Liver (tissue), 9 donors: ENCODE results near the gene LATS2. TPM values are rescaled to one million over a fixed set of nuclear protein-coding genes. Genes with fewer than 3 reads are reported as not detected.
"Not testable (repeated sequence)": the region's sequence is repeated elsewhere in the genome, so short reads cannot be mapped to it uniquely, and the experiment has no call there.

ENCODE experiments used
- DNase-seq: peaks from one replicate; pipeline ENCODE4 v3.0.0-alpha.2; 2017; ENCODE audit warnings: low spot score
- H3K27ac ChIP-seq, 2 donors: one replicate each; pipeline ENCODE4 v1.7.0; 2013; ENCODE audit warnings: inconsistent platforms in 2 of 2, low read length in 2 of 2, control low read depth in 1 of 2, low read depth in 1 of 2, mild to moderate bottlenecking in 1 of 2
- H3K27me3 ChIP-seq, 4 donors: one replicate each; pipeline versions ENCODE4 v1.6.1 to v1.7.0; 2013; ENCODE audit warnings: low read length in 3 of 4, inconsistent platforms in 1 of 4, mild to moderate bottlenecking in 1 of 4, moderate library complexity in 1 of 4; ENCODE audit not compliant: control insufficient read depth in 4 of 4, insufficient read depth in 4 of 4
- H3K36me3 ChIP-seq, 4 donors: one replicate each; pipeline versions ENCODE4 v1.6.1 to v1.7.0; 2013; ENCODE audit warnings: low read length in 3 of 4, mild to moderate bottlenecking in 3 of 4, low read depth in 1 of 4, moderate library complexity in 1 of 4; ENCODE audit not compliant: control insufficient read depth in 4 of 4, insufficient read depth in 3 of 4
- H3K4me1 ChIP-seq, 4 donors: one replicate each; pipeline versions ENCODE4 v1.6.1 to v1.7.0; 2013; ENCODE audit warnings: low read length in 3 of 4, mild to moderate bottlenecking in 3 of 4, moderate library complexity in 1 of 4; ENCODE audit not compliant: control insufficient read depth in 4 of 4, insufficient read depth in 4 of 4
- H3K4me3 ChIP-seq, 3 donors: one replicate each; pipeline versions ENCODE4 v1.6.1 to v1.7.0; 2013; ENCODE audit warnings: low read length in 3 of 3, control low read depth in 1 of 3, low read depth in 1 of 3, mild to moderate bottlenecking in 1 of 3
- H3K9ac ChIP-seq, 2 donors: one replicate each; pipeline ENCODE4 v1.7.0; 2013; ENCODE audit warnings: low read length in 2 of 2, mild to moderate bottlenecking in 2 of 2, moderate library complexity in 2 of 2, control low read depth in 1 of 2, low read depth in 1 of 2
- H3K9me3 ChIP-seq, 4 donors: one replicate each; pipeline versions ENCODE4 v1.6.1 to v1.7.0; 2013; ENCODE audit warnings: low read length in 3 of 4; ENCODE audit not compliant: control insufficient read depth in 4 of 4
- CTCF ChIP-seq: fragments of 150-350 bp; IDR thresholded peaks from 2 replicates; pipeline ENCODE4 v1.5.1; 2017; ENCODE audit warnings: improper control_type of control experiment, low read depth, low read length; ENCODE audit not compliant: missing input control
- EGR1 ChIP-seq, 2 donors: IDR thresholded peaks; 2 replicates each; pipeline ENCODE4 v1.6.1; 2016 to 2018; ENCODE audit warnings: antibody characterized with exemption in 2 of 2, low read depth in 2 of 2
- FOXA1 ChIP-seq: IDR thresholded peaks from 2 replicates; pipeline ENCODE4 v1.6.1; 2016; ENCODE audit warnings: antibody characterized with exemption
- FOXA2 ChIP-seq: IDR thresholded peaks from 2 replicates; pipeline ENCODE4 v1.6.1; 2016; ENCODE audit warnings: antibody characterized with exemption
- GABPA ChIP-seq, 2 donors: IDR thresholded peaks in 1 of 2; conservative IDR thresholded peaks in 1 of 2; 2 replicates each; pipeline ENCODE4 v1.6.1; 2016; ENCODE audit warnings: antibody characterized with exemption in 2 of 2, mild to moderate bottlenecking in 1 of 2, moderate library complexity in 1 of 2
- HNF4A ChIP-seq, 2 donors: conservative IDR thresholded peaks; 2 replicates each; pipeline ENCODE4 v1.6.1; 2016; ENCODE audit warnings: antibody characterized with exemption in 2 of 2, mild to moderate bottlenecking in 2 of 2
- HNF4G ChIP-seq: IDR thresholded peaks from 2 replicates; pipeline ENCODE4 v1.6.1; 2016; ENCODE audit warnings: antibody characterized with exemption
- JUND ChIP-seq, 2 donors: IDR thresholded peaks; 2 replicates each; pipeline ENCODE4 v1.6.1; 2016; ENCODE audit warnings: antibody characterized with exemption in 2 of 2
- NR2F2 ChIP-seq: IDR thresholded peaks from 2 replicates; pipeline ENCODE4 v1.6.1; 2016; ENCODE audit warnings: antibody characterized with exemption
- RAD21 ChIP-seq, 2 donors: IDR thresholded peaks; 2 replicates each; pipeline ENCODE4 v1.6.1; 2016; ENCODE audit warnings: antibody characterized with exemption in 2 of 2, mild to moderate bottlenecking in 2 of 2
- RXRA ChIP-seq, 2 donors: IDR thresholded peaks; 2 replicates each; pipeline ENCODE4 v1.6.1; 2017 to 2018; ENCODE audit warnings: antibody characterized with exemption in 2 of 2, mild to moderate bottlenecking in 1 of 2
- SP1 ChIP-seq: IDR thresholded peaks from 2 replicates; pipeline ENCODE4 v1.6.1; 2018; ENCODE audit warnings: antibody characterized with exemption, mild to moderate bottlenecking
- TAF1 ChIP-seq: conservative IDR thresholded peaks from 2 replicates; pipeline ENCODE4 v1.6.1; 2016; ENCODE audit warnings: antibody characterized with exemption, mild to moderate bottlenecking
- YY1 ChIP-seq: IDR thresholded peaks from 2 replicates; pipeline ENCODE4 v1.6.1; 2016; ENCODE audit warnings: antibody characterized with exemption, mild to moderate bottlenecking
- WGBS: extraction: QIAGEN DNeasy Blood & Tissue Kit; methylation state at CpG from one replicate; pipeline ENCODE4 v1.1.7; 2013; 5-methylcytosine and 5-hydroxymethylcytosine counted together
- polyA plus RNA-seq, 2 donors: library from polyadenylated mRNA; stranded (reverse) in 1 of 2; unstranded in 1 of 2; fragments of 200-250 nt in 1 of 2; fragments of >200 nt in 1 of 2; fragmentation: Nextera tagmentation in 1 of 2; extraction: Ambion mirVana in 1 of 2; gene quantifications; one replicate each; pipeline versions ENCODE4 v1.2.1 to v1.2.3, GENCODE V29; 2013 to 2015
- total RNA-seq, 2 donors: library from RNA; depleted of rRNA; stranded (reverse); fragments of >200 nt; gene quantifications; one replicate each; pipeline ENCODE4 v1.2.3, GENCODE V29; 2014
- TF ChIP-seq, protein P1 (sequence below): IDR thresholded peaks from 2 replicates; pipeline ENCODE4 v1.6.1; 2016; ENCODE audit warnings: antibody characterized with exemption
- TF ChIP-seq, protein P2 (sequence below): IDR thresholded peaks from 2 replicates; pipeline ENCODE4 v1.6.1; 2016; ENCODE audit warnings: antibody characterized with exemption
- TF ChIP-seq, protein P3 (sequence below): IDR thresholded peaks from 2 replicates; pipeline ENCODE4 v1.6.1; 2016; ENCODE audit warnings: antibody characterized with exemption
- donor health status: healthy.
- donor health status: healthy.
- donor health status: healthy.
- donor health status: healthy.
- donor health status: healthy.

LATS2 gene
- total and polyA plus RNA-seq, 4 donors, result 1.6 to 7.0 (median 4.4) TPM

GRCh38 chr13:21053231-21053630 lies 8.2 kb downstream of the LATS2 start:
- Histone ChIP-seq H3K4me1 (peaks cover 0 to 13% (median 3%) of the 10 kb centered on the region in 4 donors), H3K36me3 (no peaks in the 10 kb centered on the region), H3K4me3 (no peak overlapping the region), H3K27me3 (no peaks in the 10 kb centered on the region), H3K9ac (no peak overlapping the region), H3K27ac (no peak overlapping the region), H3K9me3 (no peaks in the 10 kb centered on the region)
- no peak for TF ChIP-seq SP1
- no peak for TF ChIP-seq TAF1
- no peak for DNase-seq
- WGBS, result 82% methylated on average over 5 of the region's 5 CpGs

- Histone ChIP-seq H3K9me3 (no peaks in the 10 kb centered on the region), H3K27me3 (no peaks in the 10 kb centered on the region), H3K36me3 (no peaks in the 10 kb centered on the region), H3K27ac (no peak overlapping the region), H3K4me1 (peaks cover 0 to 13% (median 4%) of the 10 kb centered on the region in 4 donors), H3K9ac (no peak overlapping the region), H3K4me3 (no peak overlapping the region)
- no peak for DNase-seq
- TF ChIP-seq RAD21 (IDR thresholded peaks at IDR 0.05) (no peak), JUND (IDR thresholded peaks at IDR 0.05) (no peak), YY1 (no peak)
- TF ChIP-seq, protein P1, sequence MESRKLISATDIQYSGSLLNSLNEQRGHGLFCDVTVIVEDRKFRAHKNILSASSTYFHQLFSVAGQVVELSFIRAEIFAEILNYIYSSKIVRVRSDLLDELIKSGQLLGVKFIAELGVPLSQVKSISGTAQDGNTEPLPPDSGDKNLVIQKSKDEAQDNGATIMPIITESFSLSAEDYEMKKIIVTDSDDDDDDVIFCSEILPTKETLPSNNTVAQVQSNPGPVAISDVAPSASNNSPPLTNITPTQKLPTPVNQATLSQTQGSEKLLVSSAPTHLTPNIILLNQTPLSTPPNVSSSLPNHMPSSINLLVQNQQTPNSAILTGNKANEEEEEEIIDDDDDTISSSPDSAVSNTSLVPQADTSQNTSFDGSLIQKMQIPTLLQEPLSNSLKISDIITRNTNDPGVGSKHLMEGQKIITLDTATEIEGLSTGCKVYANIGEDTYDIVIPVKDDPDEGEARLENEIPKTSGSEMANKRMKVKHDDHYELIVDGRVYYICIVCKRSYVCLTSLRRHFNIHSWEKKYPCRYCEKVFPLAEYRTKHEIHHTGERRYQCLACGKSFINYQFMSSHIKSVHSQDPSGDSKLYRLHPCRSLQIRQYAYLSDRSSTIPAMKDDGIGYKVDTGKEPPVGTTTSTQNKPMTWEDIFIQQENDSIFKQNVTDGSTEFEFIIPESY, result no peak
- WGBS, result 94% methylated on average over 3 of the region's 3 CpGs
Observed at GRCh38 chr13:21051675-21052074, 9.7 kb downstream of the LATS2 start.

GRCh38 chr13:21050288-21051197 lies 10.8 kb downstream of the LATS2 start:
- no peak overlapping the region for H3K27ac ChIP-seq
- peaks cover 0 to 7% (median 4%) of the 10 kb centered on the region in 4 donors for H3K4me1 ChIP-seq
- DNase-seq, result no peak
- no peak overlapping the region for H3K9ac ChIP-seq
- TF ChIP-seq, protein P1, result no peak
- no peak for TF ChIP-seq RAD21 (IDR thresholded peaks at IDR 0.05)
- TF ChIP-seq FOXA2, result no peak
- no peak for TF ChIP-seq SP1
- no peak for TF ChIP-seq CTCF
- TF ChIP-seq YY1, result no peak
- TF ChIP-seq FOXA1, result no peak
- TF ChIP-seq, protein P2, sequence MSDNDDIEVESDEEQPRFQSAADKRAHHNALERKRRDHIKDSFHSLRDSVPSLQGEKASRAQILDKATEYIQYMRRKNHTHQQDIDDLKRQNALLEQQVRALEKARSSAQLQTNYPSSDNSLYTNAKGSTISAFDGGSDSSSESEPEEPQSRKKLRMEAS, result no peak
- no peak for TF ChIP-seq NR2F2
- TF ChIP-seq, protein P3, sequence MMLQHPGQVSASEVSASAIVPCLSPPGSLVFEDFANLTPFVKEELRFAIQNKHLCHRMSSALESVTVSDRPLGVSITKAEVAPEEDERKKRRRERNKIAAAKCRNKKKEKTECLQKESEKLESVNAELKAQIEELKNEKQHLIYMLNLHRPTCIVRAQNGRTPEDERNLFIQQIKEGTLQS, result no peak
- TF ChIP-seq RXRA (IDR thresholded peaks at IDR 0.05), result no peak
- TF ChIP-seq HNF4A (conservative IDR thresholded peaks at IDR 0.05), result no peak
- no peak for TF ChIP-seq GABPA (IDR thresholded peaks at IDR 0.05 in 1 of 2, conservative IDR thresholded peaks at IDR 0.05 in 1 of 2)
- no peak for TF ChIP-seq TAF1
- no peak for TF ChIP-seq EGR1 (IDR thresholded peaks at IDR 0.05; ENCODE audit: low read depth in 2 of 2)
- no peak for TF ChIP-seq HNF4G
- TF ChIP-seq JUND (IDR thresholded peaks at IDR 0.05), result no peak
- no peaks in the 10 kb centered on the region for H3K9me3 ChIP-seq
- whole genome bisulfite sequencing, result 97% methylated on average over 16 of the region's 16 CpGs
- H3K27me3 ChIP-seq, result no peaks in the 10 kb centered on the region
- H3K36me3 ChIP-seq, result no peaks in the 10 kb centered on the region
- H3K4me3 ChIP-seq, result no peak overlapping the region

GRCh38 chr13:21049731-21050130 lies 11.7 kb downstream of the LATS2 start:
- H3K9me3 ChIP-seq, DNase-seq, H3K4me1 ChIP-seq, H3K36me3 ChIP-seq, H3K9ac ChIP-seq, H3K4me3 ChIP-seq, H3K27me3 ChIP-seq, H3K27ac ChIP-seq: not testable (repeated sequence)
- WGBS, result 92% methylated on average over 6 of the region's 6 CpGs
